Measurements from ENCODE around the gene TECPR2. TPM values are rescaled to one million over a fixed set of nuclear protein-coding genes. Genes with fewer than 3 reads are reported as not detected.
A peak's percentile ranks its signal among the peaks of the same experiment; 100 is the strongest.

TECPR2 gene
- total RNA-seq, 3 donors from 2014 or later: 19.8 to 25.2 (median 19.9) TPM

DNA sequence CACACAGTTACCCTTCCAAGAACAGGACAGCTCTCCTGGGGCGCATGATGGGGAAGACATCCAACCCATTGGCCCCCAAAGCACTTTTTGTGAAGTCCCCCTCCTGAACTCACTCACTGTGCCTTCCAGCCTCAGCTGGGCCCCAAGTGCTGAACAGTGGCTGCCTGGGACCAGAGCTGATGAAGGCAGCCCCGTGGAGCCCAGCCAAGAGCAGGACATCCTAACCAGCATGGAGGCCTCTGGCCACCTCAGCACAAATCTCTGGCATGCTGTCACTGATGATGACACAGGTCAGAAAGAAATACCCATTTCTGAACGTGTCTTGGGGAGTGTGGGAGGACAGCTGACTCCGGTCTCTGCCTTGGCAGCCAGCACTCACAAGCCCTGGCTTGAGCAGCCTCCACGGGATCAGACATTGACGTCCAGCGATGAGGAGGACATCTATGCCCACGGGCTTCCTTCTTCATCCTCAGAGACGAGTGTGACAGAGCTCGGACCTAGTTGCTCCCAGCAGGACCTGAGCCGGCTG lies 72.0 kb downstream of the TECPR2 start:
- TF ChIP-seq POLR2A (IDR thresholded peaks at IDR 0.05) (no peak), POLR2AphosphoS5 (IDR thresholded peaks at IDR 0.05) (no peak), CTCF (IDR thresholded peaks at IDR 0.05) (no peak)
- no peaks in the 10 kb centered on the region for H3K9me3 ChIP-seq
- peak overlapping the region in 1 of 2 donors; percentile 7 for H3K27ac ChIP-seq
- no peaks in the 10 kb centered on the region for H3K27me3 ChIP-seq
- intact Hi-C loops (cut with DNase I; ENCODE audit: low total_unique reads): no loop called here
- no peak overlapping the region for H3K4me3 ChIP-seq
- no peaks in the 10 kb centered on the region for H3K4me1 ChIP-seq
- DNase-seq (ENCODE audit: low spot score in 2 of 2): no peak
- H3K36me3 ChIP-seq: no peaks in the 10 kb centered on the region

DNA sequence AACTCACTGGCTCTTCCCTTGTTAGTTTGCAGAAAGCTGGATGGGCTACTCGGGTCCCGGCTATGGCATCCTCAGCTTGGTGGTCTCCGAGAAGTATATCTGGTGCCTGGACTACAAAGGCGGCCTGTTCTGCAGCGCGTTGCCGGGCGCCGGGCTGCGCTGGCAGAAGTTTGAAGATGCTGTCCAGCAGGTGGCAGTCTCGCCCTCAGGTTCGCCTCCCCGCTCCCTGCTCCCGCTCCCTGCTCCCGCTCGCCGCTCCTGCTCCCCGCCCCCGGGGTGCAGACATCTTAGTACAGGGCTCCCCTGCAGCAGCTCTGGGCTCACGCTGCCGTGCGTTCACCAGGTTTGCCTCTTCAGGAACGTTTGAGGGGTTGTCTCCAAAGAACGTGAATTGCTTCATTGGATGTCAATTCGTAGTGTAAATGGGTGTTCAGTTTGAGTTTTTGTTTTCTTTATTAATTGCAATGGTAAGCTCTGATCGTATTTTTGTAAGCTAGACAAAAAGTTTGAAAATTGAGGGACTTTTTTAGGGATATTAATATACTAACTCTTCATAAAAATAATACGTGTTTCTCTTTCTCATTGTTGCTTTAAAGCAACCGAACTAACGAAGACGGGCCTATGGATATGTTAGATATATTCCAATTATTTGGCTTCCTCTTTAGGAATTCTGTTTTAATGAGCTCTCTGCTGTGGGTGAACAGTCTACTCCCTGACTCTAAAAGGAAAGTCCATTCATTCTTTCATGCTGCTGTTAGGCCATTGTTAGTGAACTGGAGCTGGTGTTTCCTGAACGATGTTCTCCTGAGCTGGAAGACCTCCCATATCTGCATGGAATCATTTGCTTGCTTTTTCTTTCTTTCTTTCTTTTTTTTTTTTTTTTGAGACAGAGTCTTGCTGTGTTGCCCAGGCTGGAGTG lies 75.5 kb downstream of the TECPR2 start:
- intact Hi-C loops (cut with DNase I; ENCODE audit: low total_unique reads): loop anchor here (2.0 kb wide), 1 partner anchor 77 kb away; no protein-coding TSS in a partner anchor
- Histone ChIP-seq H3K9me3 (no peaks in the 10 kb centered on the region), H3K27me3 (no peaks in the 10 kb centered on the region), H3K36me3 (no peaks in the 10 kb centered on the region), H3K4me1 (no peaks in the 10 kb centered on the region), H3K27ac (no peak overlapping the region), H3K4me3 (peak overlapping the region; percentile 20 to 57 (median 27))
- peak; percentile 72 to 91 for DNase-seq (ENCODE audit: low spot score in 2 of 2)
- TF ChIP-seq POLR2A (IDR thresholded peaks at IDR 0.05) (no peak), CTCF (IDR thresholded peaks at IDR 0.05) (peak; percentile 57 to 81 (median 76)), POLR2AphosphoS5 (IDR thresholded peaks at IDR 0.05) (peak in 2 of 3 donors; percentile 35 to 45)

DNA sequence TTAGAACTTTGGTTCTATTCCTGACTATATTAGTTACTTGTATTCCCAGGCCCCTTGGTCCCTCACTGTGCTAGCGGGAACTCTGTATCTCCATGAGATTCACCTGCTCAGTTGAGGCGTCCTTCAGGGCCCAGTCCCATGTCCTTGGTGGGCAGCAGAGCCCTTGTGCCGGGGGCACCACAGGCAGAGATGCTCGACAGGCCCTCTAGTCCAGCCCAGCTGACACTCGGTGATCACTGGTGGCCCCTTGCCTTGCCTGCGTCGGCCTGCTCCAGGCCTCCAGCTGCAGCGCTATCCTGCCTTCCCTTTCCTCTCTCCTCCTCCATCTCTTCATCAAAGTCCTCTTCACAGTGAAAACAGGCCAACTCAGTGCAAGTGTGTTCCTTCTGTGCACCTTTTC lies 76.8 kb downstream of the TECPR2 start:
- no peaks in the 10 kb centered on the region for H3K4me1 ChIP-seq
- no peak overlapping the region for H3K27ac ChIP-seq
- H3K9me3 ChIP-seq: no peaks in the 10 kb centered on the region
- intact Hi-C loops (cut with DNase I; ENCODE audit: low total_unique reads): loop anchor here (2.0 kb wide), 1 partner anchor 75 kb away; no protein-coding TSS in a partner anchor
- H3K4me3 ChIP-seq: no peak overlapping the region
- H3K36me3 ChIP-seq: peaks cover 4% of the 10 kb centered on the region
- no peak for TF ChIP-seq CTCF (IDR thresholded peaks at IDR 0.05)
- TF ChIP-seq POLR2AphosphoS5 (IDR thresholded peaks at IDR 0.05): no peak
- TF ChIP-seq POLR2A (IDR thresholded peaks at IDR 0.05): no peak
- DNase-seq (ENCODE audit: low spot score in 2 of 2): no peak
- H3K27me3 ChIP-seq: no peaks in the 10 kb centered on the region

- no peaks in the 10 kb centered on the region for H3K9me3 ChIP-seq
- no peak for DNase-seq (ENCODE audit: low spot score in 2 of 2)
- no peak overlapping the region for H3K27ac ChIP-seq
- intact Hi-C loops (cut with DNase I; ENCODE audit: low total_unique reads): no loop called here
- no peaks in the 10 kb centered on the region for H3K4me1 ChIP-seq
- H3K4me3 ChIP-seq: no peak overlapping the region
- no peaks in the 10 kb centered on the region for H3K27me3 ChIP-seq
- H3K36me3 ChIP-seq: peaks cover 4% of the 10 kb centered on the region
- no peak for TF ChIP-seq POLR2A (IDR thresholded peaks at IDR 0.05)
- TF ChIP-seq POLR2AphosphoS5 (IDR thresholded peaks at IDR 0.05): no peak
Observed at GRCh38 chr14:102440392-102440791, 77.7 kb downstream of the TECPR2 start.

- H3K27ac ChIP-seq: no peak overlapping the region
- H3K27me3 ChIP-seq: no peaks in the 10 kb centered on the region
- peaks cover 4% of the 10 kb centered on the region for H3K36me3 ChIP-seq
- intact Hi-C loops (cut with DNase I; ENCODE audit: low total_unique reads): no loop called here
- no peaks in the 10 kb centered on the region for H3K4me1 ChIP-seq
- TF ChIP-seq POLR2A (IDR thresholded peaks at IDR 0.05): no peak
- no peak for TF ChIP-seq CTCF (IDR thresholded peaks at IDR 0.05)
- no peak for TF ChIP-seq POLR2AphosphoS5 (IDR thresholded peaks at IDR 0.05)
- no peak overlapping the region for H3K4me3 ChIP-seq
- DNase-seq (ENCODE audit: low spot score in 2 of 2): no peak
- H3K9me3 ChIP-seq: no peaks in the 10 kb centered on the region
Observed at GRCh38 chr14:102442241-102443211, 79.8 kb downstream of the TECPR2 start.

All from breast epithelium (tissue), 4 donors.